ENCODE data around the gene GPD1. TPM values are rescaled to one million over a fixed set of nuclear protein-coding genes. Genes with fewer than 3 reads are reported as not detected.

GPD1 gene
- total RNA-seq, 2 donors from 2014 or later: 0.93 to 1.1 TPM

DNA sequence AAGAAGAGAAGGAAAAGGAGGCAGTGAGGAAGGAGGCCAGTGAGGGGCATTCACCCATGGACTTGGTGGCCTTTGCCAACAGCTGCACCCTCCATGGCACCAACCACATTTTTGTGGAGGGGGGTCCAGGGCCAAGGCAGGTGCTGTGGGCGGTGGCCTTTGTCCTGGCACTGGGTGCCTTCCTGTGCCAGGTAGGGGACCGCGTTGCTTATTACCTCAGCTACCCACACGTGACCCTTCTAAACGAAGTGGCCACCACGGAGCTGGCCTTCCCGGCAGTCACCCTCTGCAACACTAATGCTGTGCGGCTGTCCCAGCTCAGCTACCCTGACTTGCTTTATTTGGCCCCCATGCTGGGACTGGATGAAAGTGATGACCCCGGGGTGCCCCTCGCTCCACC, 30.1 kb upstream of the GPD1 start:
- Histone ChIP-seq H3K4me3 (ENCODE audit: low read length) (no peak overlapping the region), H3K27ac (ENCODE audit: low read depth, low read length) (no peak overlapping the region), H3K27me3 (ENCODE audit: control insufficient read depth, insufficient read depth, low read length, poor library complexity, severe bottlenecking) (no peaks in the 10 kb centered on the region), H3K36me3 (ENCODE audit: control insufficient read depth, insufficient read depth, low read length) (no peaks in the 10 kb centered on the region), H3K9ac (ENCODE audit: extremely low read depth, low read length, poor library complexity, severe bottlenecking) (no peak overlapping the region), H3K9me3 (ENCODE audit: control insufficient read depth, low read length) (no peaks in the 10 kb centered on the region), H3K4me1 (ENCODE audit: control insufficient read depth, insufficient read depth, low read length) (peaks cover 5% of the 10 kb centered on the region)
- no peak for DNase-seq
- 83 to 96% methylated on average over 10 of the region's 10 CpGs for WGBS, 2 experiments (ENCODE audit: insufficient coverage in 1 of 2, insufficient read length in 1 of 2)
- Mint-ChIP-seq H3K4me1 (peaks cover 13% of the 10 kb centered on the region), H3K4me3 (no peak overlapping the region), H3K27ac (no peak overlapping the region), H3K36me3 (ENCODE audit: low read depth) (no peaks in the 10 kb centered on the region), H3K9me3 (no peaks in the 10 kb centered on the region), H3K27me3 (ENCODE audit: insufficient read depth) (peaks cover 8% of the 10 kb centered on the region)
- TF ChIP-seq, protein P1, sequence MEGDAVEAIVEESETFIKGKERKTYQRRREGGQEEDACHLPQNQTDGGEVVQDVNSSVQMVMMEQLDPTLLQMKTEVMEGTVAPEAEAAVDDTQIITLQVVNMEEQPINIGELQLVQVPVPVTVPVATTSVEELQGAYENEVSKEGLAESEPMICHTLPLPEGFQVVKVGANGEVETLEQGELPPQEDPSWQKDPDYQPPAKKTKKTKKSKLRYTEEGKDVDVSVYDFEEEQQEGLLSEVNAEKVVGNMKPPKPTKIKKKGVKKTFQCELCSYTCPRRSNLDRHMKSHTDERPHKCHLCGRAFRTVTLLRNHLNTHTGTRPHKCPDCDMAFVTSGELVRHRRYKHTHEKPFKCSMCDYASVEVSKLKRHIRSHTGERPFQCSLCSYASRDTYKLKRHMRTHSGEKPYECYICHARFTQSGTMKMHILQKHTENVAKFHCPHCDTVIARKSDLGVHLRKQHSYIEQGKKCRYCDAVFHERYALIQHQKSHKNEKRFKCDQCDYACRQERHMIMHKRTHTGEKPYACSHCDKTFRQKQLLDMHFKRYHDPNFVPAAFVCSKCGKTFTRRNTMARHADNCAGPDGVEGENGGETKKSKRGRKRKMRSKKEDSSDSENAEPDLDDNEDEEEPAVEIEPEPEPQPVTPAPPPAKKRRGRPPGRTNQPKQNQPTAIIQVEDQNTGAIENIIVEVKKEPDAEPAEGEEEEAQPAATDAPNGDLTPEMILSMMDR (conservative IDR thresholded peaks at IDR 0.05): no peak

DNA sequence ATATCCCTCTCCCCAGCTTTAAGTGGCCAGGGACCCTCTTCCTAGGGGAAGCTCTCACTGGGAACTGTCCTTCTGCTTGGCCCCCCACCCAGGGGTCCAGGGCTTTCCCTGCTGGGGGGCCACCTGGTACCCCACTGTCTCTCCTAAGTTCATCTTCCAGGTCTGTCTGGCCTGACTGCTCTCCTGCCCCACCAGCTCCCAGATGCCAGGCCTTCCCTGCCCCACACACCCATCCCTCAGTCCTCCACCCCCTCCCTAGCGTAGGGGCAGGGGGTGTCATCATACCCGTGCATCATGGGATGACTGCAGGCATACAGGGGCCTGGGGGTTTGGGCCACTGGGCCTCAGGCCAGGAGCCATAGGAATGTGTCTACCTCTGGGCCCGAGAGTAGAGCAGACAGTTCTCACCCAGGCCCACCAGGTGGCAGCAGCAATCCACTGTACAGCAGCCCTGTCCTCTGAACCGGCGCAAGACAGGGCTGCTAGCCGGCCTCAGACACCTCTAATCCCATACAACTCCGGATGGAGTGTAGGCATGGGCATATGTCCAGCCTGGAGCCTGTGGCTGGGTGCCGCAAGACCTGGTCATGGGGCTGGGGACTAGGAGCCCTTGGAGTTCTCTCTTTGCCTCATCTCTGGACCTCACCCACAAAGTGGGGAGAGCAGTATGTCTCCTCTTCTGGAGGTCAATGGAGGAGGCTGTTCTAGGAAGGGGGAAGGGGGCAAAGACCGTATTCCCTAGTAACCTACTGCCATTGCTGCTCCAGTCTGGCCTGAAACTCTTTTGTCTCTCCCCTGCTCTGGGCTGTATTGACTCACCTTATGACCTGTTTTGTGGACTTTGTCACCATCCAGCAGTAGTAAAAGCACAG, 28.6 kb upstream of the GPD1 start:
- peak; percentile 99 for DNase-seq
- H3K9me3 ChIP-seq (ENCODE audit: control insufficient read depth, low read length): no peaks in the 10 kb centered on the region
- H3K36me3 Mint-ChIP-seq (ENCODE audit: low read depth): no peaks in the 10 kb centered on the region
- H3K27me3 ChIP-seq (ENCODE audit: control insufficient read depth, insufficient read depth, low read length, poor library complexity, severe bottlenecking): no peaks in the 10 kb centered on the region
- H3K4me3 Mint-ChIP-seq: no peak overlapping the region
- peaks cover 13% of the 10 kb centered on the region for H3K4me1 Mint-ChIP-seq
- peak overlapping the region; percentile 66 for H3K27ac Mint-ChIP-seq
- H3K27ac ChIP-seq (ENCODE audit: low read depth, low read length): no peak overlapping the region
- no peak overlapping the region for H3K9ac ChIP-seq (ENCODE audit: extremely low read depth, low read length, poor library complexity, severe bottlenecking)
- H3K36me3 ChIP-seq (ENCODE audit: control insufficient read depth, insufficient read depth, low read length): no peaks in the 10 kb centered on the region
- H3K4me3 ChIP-seq (ENCODE audit: low read length): no peak overlapping the region
- H3K4me1 ChIP-seq (ENCODE audit: control insufficient read depth, insufficient read depth, low read length): peaks cover 5% of the 10 kb centered on the region
- H3K27me3 Mint-ChIP-seq (ENCODE audit: insufficient read depth): peaks cover 14% of the 10 kb centered on the region
- WGBS, 2 experiments (ENCODE audit: insufficient coverage in 1 of 2, insufficient read length in 1 of 2): 21 to 44% methylated on average over 3 to 9 of the region's 9 CpGs
- H3K9me3 Mint-ChIP-seq: no peaks in the 10 kb centered on the region
- TF ChIP-seq, protein P1 (conservative IDR thresholded peaks at IDR 0.05): peak; percentile 94

DNA sequence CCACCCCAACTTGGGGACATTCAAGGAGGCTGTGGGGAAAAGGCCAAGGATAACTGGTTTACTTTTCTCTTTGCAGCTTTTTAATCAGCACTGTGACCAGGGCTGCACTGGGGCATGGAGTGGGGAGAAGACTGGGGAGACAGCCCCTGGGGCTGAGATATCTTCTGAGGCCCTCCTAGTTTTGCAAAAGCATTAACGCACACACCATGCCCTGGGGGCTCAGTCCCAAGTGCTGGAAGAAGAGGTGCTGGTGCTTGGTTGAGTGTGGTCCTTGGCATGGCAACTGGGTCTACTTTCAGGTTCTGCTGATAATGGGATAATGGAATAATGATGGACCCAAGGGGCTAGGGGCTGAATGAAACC, 28.0 kb upstream of the GPD1 start:
- Histone ChIP-seq H3K9me3 (ENCODE audit: control insufficient read depth, low read length) (no peaks in the 10 kb centered on the region), H3K36me3 (ENCODE audit: control insufficient read depth, insufficient read depth, low read length) (no peaks in the 10 kb centered on the region), H3K9ac (ENCODE audit: extremely low read depth, low read length, poor library complexity, severe bottlenecking) (no peak overlapping the region), H3K27ac (ENCODE audit: low read depth, low read length) (no peak overlapping the region), H3K4me1 (ENCODE audit: control insufficient read depth, insufficient read depth, low read length) (peaks cover 5% of the 10 kb centered on the region), H3K4me3 (ENCODE audit: low read length) (no peak overlapping the region), H3K27me3 (ENCODE audit: control insufficient read depth, insufficient read depth, low read length, poor library complexity, severe bottlenecking) (no peaks in the 10 kb centered on the region)
- H3K36me3 Mint-ChIP-seq (ENCODE audit: low read depth): no peaks in the 10 kb centered on the region
- no peak for DNase-seq
- H3K9me3 Mint-ChIP-seq: no peaks in the 10 kb centered on the region
- 93 to 100% methylated on average over 1 of the region's 1 CpG for WGBS, 2 experiments (ENCODE audit: insufficient coverage in 1 of 2, insufficient read length in 1 of 2)
- peaks cover 11% of the 10 kb centered on the region for H3K4me1 Mint-ChIP-seq
- TF ChIP-seq, protein P1 (conservative IDR thresholded peaks at IDR 0.05): no peak
- no peak overlapping the region for H3K4me3 Mint-ChIP-seq
- no peak overlapping the region for H3K27ac Mint-ChIP-seq
- peaks cover 20% of the 10 kb centered on the region for H3K27me3 Mint-ChIP-seq (ENCODE audit: insufficient read depth)
